ENCODE measurements around the gene NPTN. TPM values are rescaled to one million over a fixed set of nuclear protein-coding genes. Genes with fewer than 3 reads are reported as not detected.

The NPTN gene
- total RNA-seq, 4 donors from 2014 or later: 66.6 to 94.3 (median 88.8) TPM

GRCh38 chr15:73602446-73602843 is 30.7 kb downstream of the NPTN start:
- ATAC-seq (ENCODE audit: low FRiP score): no peak
- no peak for TF ChIP-seq CTCF (IDR thresholded peaks at IDR 0.05)

GRCh38 chr15:73601451-73602445 is 31.4 kb downstream of the NPTN start:
- TF ChIP-seq CTCF (IDR thresholded peaks at IDR 0.05): no peak
- no peak for DNase-seq (ENCODE audit: low spot score)
- ATAC-seq (ENCODE audit: low FRiP score): peak; percentile 59

More at GRCh38 chr15:73602446-73602843, 30.7 kb downstream of the NPTN start:
- no peak for DNase-seq (ENCODE audit: low spot score)

- DNase-seq (ENCODE audit: low spot score) (no peak), ATAC-seq (ENCODE audit: low FRiP score) (no peak)
- no peak for TF ChIP-seq CTCF (IDR thresholded peaks at IDR 0.05)
Measured at GRCh38 chr15:73600413-73601335, 32.5 kb downstream of the NPTN start.

- TF ChIP-seq CTCF (IDR thresholded peaks at IDR 0.05): no peak
- DNase-seq (ENCODE audit: low spot score) (no peak), ATAC-seq (ENCODE audit: low FRiP score) (no peak)
Measured at GRCh38 chr15:73599934-73600333, 33.3 kb downstream of the NPTN start.

GRCh38 chr15:73598530-73599160 is 34.5 kb downstream of the NPTN start:
- no peak for DNase-seq (ENCODE audit: low spot score)
- TF ChIP-seq CTCF (IDR thresholded peaks at IDR 0.05): no peak
- no peak for ATAC-seq (ENCODE audit: low FRiP score)

GRCh38 chr15:73597036-73597638 is 36.1 kb downstream of the NPTN start:
- DNase-seq (ENCODE audit: low spot score): no peak
- TF ChIP-seq CTCF (IDR thresholded peaks at IDR 0.05): no peak
- ATAC-seq (ENCODE audit: low FRiP score): no peak
